CD8-positive, alpha-beta memory T cell (primary cell): ENCODE data around the gene UGP2. TPM values are rescaled to one million over a fixed set of nuclear protein-coding genes. Genes with fewer than 3 reads are reported as not detected.
"Not testable (repeated sequence)": the region's sequence is repeated elsewhere in the genome, so short reads cannot be mapped to it uniquely, and the experiment has no call there.

Source experiments
- CTCF ChIA-PET: fragments of 350-600 bp; sonication (Branson Sonifier 250); formaldehyde crosslinking; loops from one replicate; lab custom pipeline; 2021; ENCODE audit warnings: antibody characterized with exemption; lab: Charles Lee
- POLR2A ChIA-PET: fragments of 350-600 bp; sonication (Branson Sonifier 250); formaldehyde crosslinking; loops from one replicate; lab custom pipeline; 2021; ENCODE audit warnings: antibody characterized with exemption; lab: Charles Lee
- DNase-seq, 5 donors: peaks; one replicate each; pipeline versions ENCODE4 v3.0.0 to v3.0.0-alpha.2; 2020 to 2022; ENCODE audit warnings: mixed read lengths in 1 of 5
- H3K27ac ChIP-seq: one replicate; pipeline ENCODE4 v1.7.0; 2013; ENCODE audit warnings: low read depth, mild to moderate bottlenecking, low read length, moderate library complexity
- H3K27me3 ChIP-seq: 2 replicates; pipeline ENCODE4 v1.7.0; 2013; ENCODE audit warnings: low read length, mild to moderate bottlenecking; ENCODE audit not compliant: insufficient read depth, poor library complexity, severe bottlenecking
- H3K36me3 ChIP-seq: 2 replicates; pipeline ENCODE4 v1.7.0; 2013; ENCODE audit warnings: mild to moderate bottlenecking, low read length, moderate library complexity; ENCODE audit not compliant: insufficient read depth
- H3K4me1 ChIP-seq: 2 replicates; pipeline ENCODE4 v1.7.0; 2013; ENCODE audit warnings: mild to moderate bottlenecking, low read length, moderate library complexity; ENCODE audit not compliant: insufficient read depth
- H3K4me3 ChIP-seq: 2 replicates; pipeline ENCODE4 v1.7.0; 2013; ENCODE audit warnings: mild to moderate bottlenecking, low read length
- H3K9me3 ChIP-seq: 2 replicates; pipeline ENCODE4 v1.7.0; 2013; ENCODE audit warnings: mild to moderate bottlenecking, low read length
- H3K27ac Mint-ChIP-seq, 8 donors: one replicate each; pipeline ENCODE4 v1.8.0; 2020 to 2021; ENCODE audit warnings: mixed read lengths in 8 of 8, mild to moderate bottlenecking in 6 of 8, inconsistent platforms in 3 of 8, moderate library complexity in 3 of 8
- H3K27me3 Mint-ChIP-seq, 2 donors: one replicate each; pipeline ENCODE4 v1.8.0; 2020 to 2021; ENCODE audit warnings: mixed read lengths in 2 of 2, mild to moderate bottlenecking in 1 of 2, moderate library complexity in 1 of 2
- H3K36me3 Mint-ChIP-seq, 3 donors: one replicate each; pipeline ENCODE4 v1.8.0; 2020 to 2021; ENCODE audit warnings: mixed read lengths in 3 of 3, inconsistent platforms in 1 of 3, mild to moderate bottlenecking in 1 of 3
- H3K4me1 Mint-ChIP-seq, 3 donors: one replicate each; pipeline ENCODE4 v1.8.0; 2020 to 2021; ENCODE audit warnings: mixed read lengths in 3 of 3, inconsistent platforms in 1 of 3, mild to moderate bottlenecking in 1 of 3
- H3K4me3 Mint-ChIP-seq, 7 donors: one replicate each; pipeline ENCODE4 v1.8.0; 2020 to 2021; ENCODE audit warnings: mixed read lengths in 7 of 7, mild to moderate bottlenecking in 6 of 7, moderate library complexity in 4 of 7, inconsistent platforms in 2 of 7
- H3K9me3 Mint-ChIP-seq, 5 donors: one replicate each; pipeline ENCODE4 v1.8.0; 2020 to 2022; ENCODE audit warnings: mixed read lengths in 5 of 5, mild to moderate bottlenecking in 3 of 5, moderate library complexity in 2 of 5, inconsistent platforms in 1 of 5
- polyA plus RNA-seq: library from polyadenylated mRNA; unstranded; fragments of 300-500 nt; fragmentation: Illumina TruSeq; gene quantifications from one replicate; pipeline ENCODE4 v1.2.3, GENCODE V29; 2021
- total RNA-seq, 2 experiments: library from RNA; stranded (reverse); gene quantifications; one replicate each; pipeline ENCODE4 v1.2.3, GENCODE V29; 2021

Gene UGP2
- total and polyA plus RNA-seq, 3 experiments from 2014 or later = 59.2 to 131 (median 59.8) TPM

DNA sequence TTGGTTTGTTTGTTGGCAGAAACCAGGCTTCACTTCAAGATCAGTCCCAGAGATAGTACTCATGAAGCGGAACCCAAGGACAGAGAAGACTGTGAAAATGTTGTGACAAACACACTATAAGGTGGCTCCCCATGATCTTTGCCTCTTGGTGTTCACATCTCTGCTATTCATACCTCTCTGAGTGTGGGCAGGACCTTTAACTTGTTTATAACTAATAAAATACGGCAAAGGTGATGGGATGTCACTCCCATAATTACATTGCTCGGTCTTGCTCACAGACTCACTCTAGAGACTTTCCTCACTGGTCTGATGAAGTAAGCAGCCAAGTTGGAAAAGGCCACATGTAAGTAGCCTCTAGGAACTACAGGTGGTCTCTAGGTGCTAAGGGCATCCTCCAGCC lies 30.6 kb upstream of the UGP2 start:
- H3K27ac ChIP-seq = no peak overlapping the region
- Mint-ChIP-seq H3K36me3 (peaks cover 0 to 1% (median 0%) of the 10 kb centered on the region in 3 donors), H3K27ac (no peak overlapping the region), H3K9me3 (peaks cover 0 to 2% (median 0%) of the 10 kb centered on the region in 5 donors), H3K4me3 (no peak overlapping the region), H3K4me1 (no peaks in the 10 kb centered on the region), H3K27me3 (peaks cover 2 to 7% of the 10 kb centered on the region in 2 donors)
- H3K9me3 ChIP-seq = no peaks in the 10 kb centered on the region
- no peaks in the 10 kb centered on the region for H3K4me1 ChIP-seq
- no peak for DNase-seq
- POLR2A ChIA-PET = no interaction called here
- CTCF ChIA-PET = no interaction called here
- no peak overlapping the region for H3K4me3 ChIP-seq
- no peaks in the 10 kb centered on the region for H3K36me3 ChIP-seq
- no peaks in the 10 kb centered on the region for H3K27me3 ChIP-seq

DNA sequence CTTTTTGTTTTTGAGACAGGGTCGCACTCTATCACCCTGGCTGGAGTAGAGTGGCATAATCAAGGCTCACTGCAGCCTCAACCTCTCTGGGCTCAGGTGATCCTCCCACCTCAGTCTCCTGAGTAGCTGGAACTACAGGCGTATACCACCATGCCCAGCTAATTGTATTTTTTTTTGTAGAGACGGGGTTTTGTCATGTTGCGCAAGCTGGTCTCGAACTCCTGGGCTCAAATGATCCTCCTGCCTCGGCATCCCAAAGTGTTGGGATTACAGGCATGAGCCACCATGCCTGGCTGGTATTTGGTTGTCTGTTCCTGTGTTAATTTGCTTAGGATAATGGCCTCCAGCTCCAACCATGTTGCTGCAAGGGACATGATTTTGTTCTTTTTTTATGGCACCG lies 29.8 kb upstream of the UGP2 start:
- H3K4me1 Mint-ChIP-seq, H3K4me3 ChIP-seq, DNase-seq, H3K27me3 ChIP-seq, H3K36me3 ChIP-seq, POLR2A ChIA-PET, H3K36me3 Mint-ChIP-seq, H3K27ac Mint-ChIP-seq, H3K9me3 Mint-ChIP-seq, H3K4me3 Mint-ChIP-seq, H3K27me3 Mint-ChIP-seq, H3K4me1 ChIP-seq, CTCF ChIA-PET, H3K9me3 ChIP-seq, H3K27ac ChIP-seq: not testable (repeated sequence)

DNA sequence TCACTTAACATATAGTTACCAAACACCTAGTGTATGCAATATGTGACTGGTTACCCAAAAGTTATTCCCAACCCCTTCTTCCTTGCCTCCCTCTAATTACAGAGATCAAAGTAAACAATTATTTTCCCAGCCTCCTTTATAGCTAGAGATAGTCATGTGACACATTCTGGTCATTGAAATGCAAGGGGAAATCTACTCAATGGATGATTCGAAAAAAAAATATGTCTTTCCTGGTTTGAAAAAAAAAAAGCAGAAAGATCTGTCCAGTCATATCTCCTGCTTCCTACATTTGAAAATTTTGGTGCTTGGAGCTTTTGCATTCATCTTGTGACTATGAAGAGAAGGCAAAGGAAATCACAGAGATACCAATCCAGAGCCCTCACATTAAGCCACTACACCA lies 27.6 kb upstream of the UGP2 start:
- Histone ChIP-seq H3K27ac (no peak overlapping the region), H3K9me3 (no peaks in the 10 kb centered on the region), H3K4me1 (no peaks in the 10 kb centered on the region), H3K27me3 (no peaks in the 10 kb centered on the region), H3K4me3 (no peak overlapping the region), H3K36me3 (no peaks in the 10 kb centered on the region)
- Mint-ChIP-seq H3K36me3 (no peaks in the 10 kb centered on the region), H3K27me3 (no peaks in the 10 kb centered on the region), H3K9me3 (no peaks in the 10 kb centered on the region), H3K4me3 (no peak overlapping the region), H3K27ac (no peak overlapping the region), H3K4me1 (no peaks in the 10 kb centered on the region)
- DNase-seq = no peak
- CTCF ChIA-PET = no interaction called here
- POLR2A ChIA-PET = no interaction called here

DNA sequence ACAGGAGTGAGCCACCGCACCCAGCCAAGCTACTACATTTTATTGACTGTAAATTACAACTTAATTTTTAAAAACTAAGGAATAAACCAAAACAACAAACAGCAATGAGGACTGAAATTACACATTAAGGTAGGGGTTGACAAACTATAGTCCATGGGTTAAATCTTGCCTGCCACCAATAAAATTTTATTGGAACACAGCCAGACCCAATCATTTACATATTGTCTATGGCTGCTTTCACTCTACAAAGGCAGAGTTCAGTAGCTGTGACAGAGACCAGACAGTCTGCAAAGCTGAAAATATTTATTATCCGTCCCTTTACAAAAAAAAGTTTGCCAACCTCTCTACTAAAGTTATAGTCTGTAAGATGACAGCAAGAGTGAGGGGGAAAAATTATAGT lies 24.3 kb upstream of the UGP2 start:
- no peak overlapping the region for H3K4me3 Mint-ChIP-seq
- CTCF ChIA-PET = no interaction called here
- Histone ChIP-seq H3K27me3 (no peaks in the 10 kb centered on the region), H3K4me1 (no peaks in the 10 kb centered on the region), H3K27ac (no peak overlapping the region), H3K36me3 (no peaks in the 10 kb centered on the region), H3K9me3 (no peaks in the 10 kb centered on the region), H3K4me3 (no peak overlapping the region)
- no peaks in the 10 kb centered on the region for H3K36me3 Mint-ChIP-seq
- no peak for DNase-seq
- H3K27me3 Mint-ChIP-seq = peaks cover 1 to 5% of the 10 kb centered on the region in 2 donors
- no peaks in the 10 kb centered on the region for H3K9me3 Mint-ChIP-seq
- POLR2A ChIA-PET = no interaction called here
- H3K4me1 Mint-ChIP-seq = no peaks in the 10 kb centered on the region
- no peak overlapping the region for H3K27ac Mint-ChIP-seq

DNA sequence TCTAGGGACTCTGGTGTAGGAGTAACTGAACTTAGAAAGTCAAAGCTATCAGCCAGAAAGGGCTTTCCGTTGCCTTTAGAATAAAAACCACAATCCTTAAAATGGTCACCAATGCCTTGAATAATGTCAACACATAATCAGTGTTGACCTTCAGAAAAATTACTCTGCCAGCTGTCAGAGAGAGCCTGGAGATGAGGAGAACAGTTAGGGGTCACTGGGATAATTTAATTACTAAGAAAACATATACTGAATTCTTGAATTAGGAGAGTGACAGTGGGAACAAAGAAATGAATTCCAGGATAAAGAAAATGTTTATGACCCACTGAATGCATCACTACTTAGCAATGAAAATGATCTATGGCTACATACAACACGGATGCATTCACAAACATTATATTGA lies 23.4 kb upstream of the UGP2 start:
- no peaks in the 10 kb centered on the region for H3K27me3 ChIP-seq
- CTCF ChIA-PET = no interaction called here
- no peak overlapping the region for H3K4me3 ChIP-seq
- POLR2A ChIA-PET = no interaction called here
- no peaks in the 10 kb centered on the region for H3K9me3 ChIP-seq
- Mint-ChIP-seq H3K36me3 (no peaks in the 10 kb centered on the region), H3K27me3 (peaks cover 1 to 5% of the 10 kb centered on the region in 2 donors), H3K4me1 (no peaks in the 10 kb centered on the region), H3K27ac (no peak overlapping the region), H3K9me3 (no peaks in the 10 kb centered on the region), H3K4me3 (no peak overlapping the region)
- H3K27ac ChIP-seq = no peak overlapping the region
- DNase-seq = no peak
- no peaks in the 10 kb centered on the region for H3K4me1 ChIP-seq
- H3K36me3 ChIP-seq = no peaks in the 10 kb centered on the region

DNA sequence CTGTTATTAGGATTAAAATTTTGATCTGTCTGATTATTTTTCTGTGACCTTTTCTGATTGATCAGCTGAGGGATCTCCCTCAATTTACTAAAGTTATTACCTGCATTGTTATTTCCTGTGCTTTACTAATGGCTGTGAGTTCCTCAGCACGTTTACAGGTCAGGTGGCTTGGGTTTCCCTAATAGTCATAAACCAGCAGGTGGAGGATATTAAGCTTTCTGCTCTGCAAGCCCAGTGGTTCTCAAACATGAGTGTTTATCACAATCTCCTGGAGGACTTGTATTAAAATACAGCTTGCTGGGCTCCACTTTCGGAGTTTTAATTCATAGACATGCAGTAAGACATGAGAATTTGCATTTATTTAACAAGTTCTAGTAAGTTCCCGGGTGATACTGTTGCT lies 22.4 kb upstream of the UGP2 start:
- no peaks in the 10 kb centered on the region for H3K4me1 Mint-ChIP-seq
- Histone ChIP-seq H3K4me3 (no peak overlapping the region), H3K27ac (no peak overlapping the region), H3K9me3 (no peaks in the 10 kb centered on the region), H3K4me1 (no peaks in the 10 kb centered on the region), H3K36me3 (no peaks in the 10 kb centered on the region), H3K27me3 (no peaks in the 10 kb centered on the region)
- H3K27ac Mint-ChIP-seq = no peak overlapping the region
- peaks cover 4 to 14% of the 10 kb centered on the region in 2 donors for H3K27me3 Mint-ChIP-seq
- no peaks in the 10 kb centered on the region for H3K36me3 Mint-ChIP-seq
- POLR2A ChIA-PET = no interaction called here
- no peaks in the 10 kb centered on the region for H3K9me3 Mint-ChIP-seq
- no peak for DNase-seq
- CTCF ChIA-PET = no interaction called here
- no peak overlapping the region for H3K4me3 Mint-ChIP-seq

DNA sequence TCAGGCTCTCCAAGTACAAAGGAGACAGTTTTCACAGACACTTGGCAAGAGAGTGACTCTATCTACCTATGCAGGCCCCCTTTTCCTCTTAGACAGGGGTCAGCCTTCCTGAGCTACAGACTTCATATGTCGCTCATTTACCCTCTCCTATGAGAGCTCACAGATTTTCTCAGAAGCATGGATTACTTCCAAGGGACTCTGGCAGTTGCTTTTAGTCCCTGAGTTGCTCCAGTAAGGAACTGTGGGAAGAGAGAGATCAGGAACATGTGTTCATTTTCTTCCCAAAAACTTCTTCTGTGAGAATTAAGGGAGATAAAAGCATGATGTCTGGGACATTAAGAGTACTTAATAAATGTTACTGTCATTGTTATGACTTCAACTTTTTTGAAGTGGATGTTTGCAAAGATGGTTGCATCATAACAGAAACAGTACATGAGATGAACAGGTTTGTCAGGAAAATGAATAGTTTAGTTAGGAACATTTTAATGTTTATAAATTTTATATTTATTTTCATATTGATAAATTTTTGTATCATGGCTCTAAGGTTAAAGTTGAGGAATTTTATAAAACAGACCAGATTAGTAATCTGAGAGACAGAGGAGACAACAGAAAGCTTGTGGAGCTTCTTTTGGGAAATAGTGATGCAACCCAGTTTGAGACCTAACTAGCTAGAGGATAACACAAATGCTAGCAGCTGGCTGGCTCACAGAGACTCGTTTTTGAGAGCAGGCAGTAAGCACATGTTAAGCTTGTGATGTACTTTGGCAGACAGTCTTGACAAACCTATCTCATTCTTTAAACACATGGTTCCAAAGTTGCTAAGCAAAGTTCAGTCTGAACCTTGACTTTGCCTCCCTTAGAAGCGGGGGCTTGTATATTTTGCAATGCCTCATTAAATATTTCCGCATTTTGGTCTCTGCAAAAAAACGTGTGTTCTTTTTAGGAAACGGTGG lies 21.7 kb upstream of the UGP2 start:
- Mint-ChIP-seq H3K27me3 (peaks cover 6 to 16% of the 10 kb centered on the region in 2 donors), H3K9me3 (no peaks in the 10 kb centered on the region), H3K4me1 (no peaks in the 10 kb centered on the region), H3K4me3 (no peak overlapping the region), H3K36me3 (no peaks in the 10 kb centered on the region), H3K27ac (no peak overlapping the region)
- POLR2A ChIA-PET = no interaction called here
- DNase-seq = no peak
- no peaks in the 10 kb centered on the region for H3K27me3 ChIP-seq
- no peak overlapping the region for H3K4me3 ChIP-seq
- H3K36me3 ChIP-seq = no peaks in the 10 kb centered on the region
- H3K4me1 ChIP-seq = no peaks in the 10 kb centered on the region
- no peak overlapping the region for H3K27ac ChIP-seq
- CTCF ChIA-PET = interaction anchor here (0.8 to 0.9 kb wide), 2 partner anchors 8 to 121 kb away, joined by 3 read pairs; no protein-coding TSS in a partner anchor
- H3K9me3 ChIP-seq = no peaks in the 10 kb centered on the region

DNA sequence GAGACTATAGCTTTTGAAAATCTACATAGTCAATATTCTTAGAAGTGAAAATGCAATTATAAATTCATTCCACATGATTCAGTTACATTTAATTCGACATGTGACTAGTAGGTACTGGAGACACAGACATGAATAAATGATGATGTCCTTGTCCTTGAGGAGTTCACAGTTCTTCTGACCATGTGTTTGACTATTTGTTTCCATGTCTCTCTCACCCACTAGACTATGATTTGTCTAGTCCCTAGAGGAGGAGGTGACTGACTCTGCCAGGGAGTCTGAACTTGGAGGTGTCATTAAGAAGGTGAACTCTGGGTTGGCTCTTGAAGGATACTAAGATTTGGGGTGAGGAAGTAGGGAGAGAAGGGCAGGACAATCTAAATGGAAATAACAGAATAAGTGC lies 20.7 kb upstream of the UGP2 start:
- H3K36me3 Mint-ChIP-seq = no peaks in the 10 kb centered on the region
- no peaks in the 10 kb centered on the region for H3K9me3 Mint-ChIP-seq
- H3K27me3 ChIP-seq = no peaks in the 10 kb centered on the region
- no peak overlapping the region for H3K4me3 Mint-ChIP-seq
- CTCF ChIA-PET = interaction anchor here (0.8 kb wide), 1 partner anchor 122 kb away, joined by 3 read pairs; no protein-coding TSS in a partner anchor
- H3K4me3 ChIP-seq = no peak overlapping the region
- H3K27me3 Mint-ChIP-seq = peaks cover 6 to 23% of the 10 kb centered on the region in 2 donors
- no peak overlapping the region for H3K27ac ChIP-seq
- no peak for DNase-seq
- H3K36me3 ChIP-seq = no peaks in the 10 kb centered on the region
- H3K4me1 ChIP-seq = no peaks in the 10 kb centered on the region
- POLR2A ChIA-PET = no interaction called here
- no peaks in the 10 kb centered on the region for H3K9me3 ChIP-seq
- H3K4me1 Mint-ChIP-seq = no peaks in the 10 kb centered on the region
- no peak overlapping the region for H3K27ac Mint-ChIP-seq
